ENCODE data around the gene FASTKD1. TPM values are rescaled to one million over a fixed set of nuclear protein-coding genes. Genes with fewer than 3 reads are reported as not detected.
"Not testable (repeated sequence)": the region's sequence is repeated elsewhere in the genome, so short reads cannot be mapped to it uniquely, and the experiment has no call there.

FASTKD1 gene
- total RNA-seq, 1 experiment from 2014 or later = 21.1 TPM

GRCh38 chr2:169540146-169540545 lies 33.5 kb downstream of the FASTKD1 start:
- Histone ChIP-seq H4K20me1 (ENCODE audit: low read length) (no peaks in the 10 kb centered on the region), H3F3A (ENCODE audit: low read length, unreplicated experiment) (no peaks in the 10 kb centered on the region), H3K4me1 (ENCODE audit: insufficient read depth, low read length) (no peaks in the 10 kb centered on the region), H3K27me3 (ENCODE audit: low read length) (no peaks in the 10 kb centered on the region), H3K9me2 (replicated peaks; ENCODE audit: low read length) (no peaks in the 10 kb centered on the region), H3K4me3 (ENCODE audit: low read length) (no peak overlapping the region), H2AFZ (ENCODE audit: low read length) (no peak overlapping the region), H3K9me3 (ENCODE audit: low read length) (no peaks in the 10 kb centered on the region), H3K27ac (ENCODE audit: low read length) (no peak overlapping the region), H3K9ac (ENCODE audit: low read length) (no peak overlapping the region), H3K79me2 (ENCODE audit: low read length) (no peaks in the 10 kb centered on the region), H3K4me2 (ENCODE audit: low read length) (no peak overlapping the region), H3K36me3 (ENCODE audit: low read depth, low read length) (peaks cover 3% of the 10 kb centered on the region; the same call in 1 of the 2 replicates)
- no peak for ATAC-seq
- BruUV-seq (replicated peaks) = no TSS peak
- DNase-seq = no peak
- no peak for TF ChIP-seq EZH2phosphoT487 (IDR thresholded peaks at IDR 0.05; ENCODE audit: borderline replicate concordance, low read length)
- no peak for TF ChIP-seq EZH2 (IDR thresholded peaks at IDR 0.05; ENCODE audit: low read length, unreplicated experiment)
- no peak for TF ChIP-seq CTCF (conservative IDR thresholded peaks at IDR 0.05; ENCODE audit: low read depth, low read length)
- intact Hi-C loops (cut with micrococcal nuclease) = no loop called here
- ChIA-PET POLR2A (ENCODE audit: unreplicated experiment) (no interaction called here), CTCF (no interaction called here)

DNA sequence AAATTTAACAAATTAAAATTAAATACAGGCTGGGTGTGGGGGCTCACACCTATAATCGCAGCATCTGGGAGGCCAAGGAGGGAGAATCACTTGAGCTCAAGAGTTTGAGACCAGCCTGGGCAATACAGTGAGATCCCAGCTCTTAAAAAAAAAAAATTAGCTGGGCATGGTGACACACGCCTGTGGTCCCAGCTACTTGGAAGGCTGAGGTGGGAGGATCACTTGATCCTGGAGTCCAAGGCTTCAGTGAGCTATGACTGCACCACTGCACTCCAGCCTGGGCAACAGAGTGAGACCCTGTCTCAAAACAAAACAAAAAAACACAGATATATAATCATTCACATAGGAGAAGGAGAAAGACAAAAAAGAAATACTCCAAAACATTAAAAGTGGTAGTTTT lies 34.2 kb downstream of the FASTKD1 start:
- DNase-seq; ATAC-seq; POLR2A ChIA-PET (ENCODE audit: unreplicated experiment); intact Hi-C loops (cut with micrococcal nuclease); H3K4me1 ChIP-seq (ENCODE audit: insufficient read depth, low read length); H3K9ac ChIP-seq (ENCODE audit: low read length); H3F3A ChIP-seq (ENCODE audit: low read length, unreplicated experiment); H3K9me2 ChIP-seq (replicated peaks; ENCODE audit: low read length); CTCF ChIA-PET; H3K27me3 ChIP-seq (ENCODE audit: low read length); H3K4me2 ChIP-seq (ENCODE audit: low read length); H3K9me3 ChIP-seq (ENCODE audit: low read length); H4K20me1 ChIP-seq (ENCODE audit: low read length); BruUV-seq (replicated peaks); H3K4me3 ChIP-seq (ENCODE audit: low read length); H3K27ac ChIP-seq (ENCODE audit: low read length); H3K36me3 ChIP-seq (ENCODE audit: low read depth, low read length); H2AFZ ChIP-seq (ENCODE audit: low read length); H3K79me2 ChIP-seq (ENCODE audit: low read length): not testable (repeated sequence)

DNA sequence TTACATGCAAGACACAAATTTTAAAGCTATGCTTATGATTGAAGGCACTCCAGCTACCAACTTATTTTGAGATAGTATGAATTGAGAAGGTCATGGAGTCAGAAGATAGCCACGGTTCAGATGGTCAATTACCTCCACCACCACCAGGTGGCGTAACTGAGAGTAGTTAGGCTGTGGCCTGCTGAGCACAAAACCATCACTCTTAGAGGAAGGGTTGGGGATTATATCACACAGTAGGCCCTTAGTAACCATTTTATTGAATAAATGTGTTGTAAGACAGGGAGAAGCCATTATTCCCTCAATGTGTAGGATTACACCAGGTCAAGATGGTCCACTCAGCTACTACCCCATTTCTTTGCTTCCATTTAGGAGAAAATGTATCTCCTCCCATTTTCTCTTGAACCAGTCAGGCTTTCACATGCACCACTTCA lies 45.4 kb downstream of the FASTKD1 start:
- no TSS peak for BruUV-seq (replicated peaks)
- Histone ChIP-seq H3K4me2 (ENCODE audit: low read length) (no peak overlapping the region), H3F3A (ENCODE audit: low read length, unreplicated experiment) (no peaks in the 10 kb centered on the region), H3K4me1 (ENCODE audit: insufficient read depth, low read length) (peaks cover 8% of the 10 kb centered on the region), H3K36me3 (ENCODE audit: low read depth, low read length) (no peaks in the 10 kb centered on the region), H3K27ac (ENCODE audit: low read length) (no peak overlapping the region), H3K4me3 (ENCODE audit: low read length) (no peak overlapping the region), H2AFZ (ENCODE audit: low read length) (no peak overlapping the region), H4K20me1 (ENCODE audit: low read length) (no peaks in the 10 kb centered on the region), H3K9ac (ENCODE audit: low read length) (no peak overlapping the region), H3K9me3 (ENCODE audit: low read length) (no peaks in the 10 kb centered on the region), H3K27me3 (ENCODE audit: low read length) (no peaks in the 10 kb centered on the region), H3K9me2 (replicated peaks; ENCODE audit: low read length) (no peaks in the 10 kb centered on the region), H3K79me2 (ENCODE audit: low read length) (no peaks in the 10 kb centered on the region)
- POLR2A ChIA-PET (ENCODE audit: unreplicated experiment) = no interaction called here
- CTCF ChIA-PET = no interaction called here
- DNase-seq = peak; percentile 84
- TF ChIP-seq CTCF (conservative IDR thresholded peaks at IDR 0.05; ENCODE audit: low read depth, low read length) = peak; percentile 92
- no peak for TF ChIP-seq EZH2 (IDR thresholded peaks at IDR 0.05; ENCODE audit: low read length, unreplicated experiment)
- TF ChIP-seq EZH2phosphoT487 (IDR thresholded peaks at IDR 0.05; ENCODE audit: borderline replicate concordance, low read length) = no peak
- intact Hi-C loops (cut with micrococcal nuclease) = no loop called here
- peak; percentile 70 for ATAC-seq

Data from PC-3 (cell line).